Activated naive CD8-positive, alpha-beta T cell treated with anti-CD3 and anti-CD28 coated beads, Interleukin-2, amount 50 U/mL, for 24 hours (primary cell): ENCODE data around the gene DGCR2.

Experiments used
- ATAC-seq: fragments of 150-1000 bp; cut with Tn5 transposase; one replicate; pipeline ENCODE4 v1.10.0; 2021
- DNase-seq: peaks from one replicate; pipeline ENCODE4 v3.0.0; 2021
- H3K27ac Mint-ChIP-seq: one replicate; pipeline ENCODE4 v1.8.0; 2021; ENCODE audit warnings: mild to moderate bottlenecking, mixed read lengths
- H3K27me3 Mint-ChIP-seq: one replicate; pipeline ENCODE4 v1.8.0; 2021; ENCODE audit warnings: mixed read lengths
- H3K36me3 Mint-ChIP-seq: one replicate; pipeline ENCODE4 v1.8.0; 2021; ENCODE audit warnings: low read depth, mixed read lengths
- H3K4me1 Mint-ChIP-seq: one replicate; pipeline ENCODE4 v1.8.0; 2021; ENCODE audit warnings: mixed read lengths
- H3K4me3 Mint-ChIP-seq: one replicate; pipeline ENCODE4 v1.8.0; 2021; ENCODE audit warnings: mild to moderate bottlenecking, moderate library complexity, mixed read lengths
- H3K9me3 Mint-ChIP-seq: one replicate; pipeline ENCODE4 v1.8.0; 2021; ENCODE audit warnings: mixed read lengths

DGCR2 gene

DNA sequence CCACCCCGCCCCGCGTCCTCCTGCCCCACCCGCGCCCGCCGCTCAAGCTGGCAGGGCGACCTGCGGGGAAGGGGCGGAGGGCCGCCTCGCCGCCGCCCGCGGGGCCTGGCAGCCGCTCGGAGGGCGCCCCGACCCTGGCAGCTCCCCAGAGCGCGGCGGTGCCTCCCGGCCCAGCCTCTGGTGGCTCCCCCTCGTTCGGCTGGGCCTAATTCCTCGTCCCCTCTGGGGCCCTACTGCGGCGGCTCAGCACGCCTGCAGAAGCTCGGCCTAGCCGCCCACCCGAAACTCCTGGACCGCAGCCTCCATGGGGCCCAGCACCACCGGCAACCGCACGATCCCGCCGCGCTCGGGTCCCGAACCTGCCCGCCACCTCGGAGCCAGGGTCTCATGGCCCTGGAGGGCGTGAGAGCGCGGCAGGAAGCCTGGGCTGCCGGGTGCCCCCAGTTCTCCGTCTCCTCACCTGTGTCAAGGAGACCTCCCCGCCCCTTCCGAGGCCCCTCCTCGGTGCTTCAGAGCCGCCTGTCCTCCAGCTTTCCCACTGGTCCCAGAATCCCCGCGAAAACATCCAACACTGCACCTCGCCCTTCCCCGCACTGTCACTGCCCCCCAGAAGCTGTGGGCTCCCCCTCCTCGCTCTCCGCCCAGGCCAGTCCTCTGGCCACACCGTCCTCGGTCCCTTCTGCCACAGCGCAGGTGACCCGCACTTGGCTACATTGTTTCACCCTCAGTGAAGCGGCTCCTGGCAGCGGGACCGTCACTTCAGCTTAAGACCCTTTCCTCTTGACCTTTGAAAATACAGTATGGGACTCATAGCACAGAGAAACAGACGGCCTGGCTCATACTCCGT, 28.5 kb upstream of the DGCR2 start:
- DNase-seq (no peak), ATAC-seq (no peak)
- Mint-ChIP-seq H3K27ac (no peak overlapping the region), H3K36me3 (no peaks in the 10 kb centered on the region), H3K4me1 (peaks cover 7% of the 10 kb centered on the region), H3K9me3 (no peaks in the 10 kb centered on the region), H3K27me3 (peaks cover 55% of the 10 kb centered on the region), H3K4me3 (no peak overlapping the region)

DNA sequence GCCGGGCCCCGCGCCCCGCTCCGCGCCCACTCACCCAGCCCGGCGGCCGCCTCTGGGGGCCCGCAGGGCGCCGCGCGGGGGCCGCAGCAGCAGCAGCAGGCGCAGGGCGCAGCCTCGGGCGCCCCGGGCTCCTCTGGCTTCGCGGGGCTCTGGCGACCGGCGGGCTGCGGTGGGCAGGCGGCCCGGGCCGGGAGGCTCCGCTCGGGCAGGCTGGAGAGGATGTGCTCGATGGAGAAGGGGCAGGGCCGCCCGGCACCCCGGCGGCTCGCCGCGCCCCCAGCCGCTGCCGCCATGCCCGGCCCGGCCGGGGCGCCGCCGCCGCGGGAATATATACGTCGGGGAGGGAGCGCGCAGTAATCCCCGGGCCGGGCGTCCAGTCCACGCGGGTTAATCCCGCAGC, 27.8 kb upstream of the DGCR2 start, which contains the start of gene GSC2:
Gene GSC2, minus strand, starts transcription at position 302 of the 400 bp plus-strand sequence. Its CDS starts 9 bp downstream, at position 293.
- ATAC-seq (no peak), DNase-seq (no peak)
- Mint-ChIP-seq H3K9me3 (no peaks in the 10 kb centered on the region), H3K4me1 (peaks cover 7% of the 10 kb centered on the region), H3K27me3 (peaks cover 54% of the 10 kb centered on the region), H3K4me3 (no peak within 1 kb of the TSS), H3K27ac (no peak within 1 kb of the TSS), H3K36me3 (no peaks in the 10 kb centered on the region)

DNA sequence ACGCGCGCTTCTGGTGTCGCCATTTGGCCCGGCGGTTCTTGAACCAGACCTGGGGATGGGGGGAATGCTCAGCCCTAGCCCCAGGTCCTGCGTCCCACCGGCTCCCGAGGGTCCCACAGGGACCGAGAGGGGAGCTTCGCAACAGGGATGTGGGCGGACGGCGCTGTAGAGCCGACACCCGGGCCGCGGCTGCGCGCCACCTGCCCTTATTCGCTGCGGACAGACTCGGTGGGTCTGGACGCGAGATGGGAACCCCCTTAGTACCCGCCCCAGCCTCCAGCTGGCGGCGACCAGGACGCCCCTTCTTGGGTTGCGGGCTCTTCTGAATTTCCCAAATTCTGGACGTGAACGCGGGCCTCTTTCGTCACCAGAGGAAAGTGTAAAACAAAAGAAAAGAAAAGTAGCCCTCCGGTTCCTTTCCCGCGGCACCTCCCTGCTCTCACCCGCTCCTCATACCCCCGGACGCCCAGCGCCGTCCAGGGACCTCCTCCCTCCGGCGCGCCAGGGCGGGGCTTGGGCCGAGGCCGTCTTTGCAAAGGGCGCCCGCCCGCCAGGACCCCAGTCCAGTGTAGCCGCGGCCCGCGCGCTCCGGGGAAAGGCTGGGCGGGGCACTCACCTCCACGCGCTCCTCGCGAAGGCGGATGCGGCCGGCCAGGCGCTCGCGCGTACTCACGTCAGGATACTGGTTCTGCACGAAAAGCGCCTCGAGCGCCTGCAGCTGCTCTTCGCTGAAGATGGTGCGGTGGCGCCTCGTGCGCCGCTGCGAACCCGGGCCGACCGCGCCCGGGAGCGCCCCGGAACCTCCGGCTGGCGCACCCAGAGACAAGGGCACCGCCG, 27.1 kb upstream of the DGCR2 start:
- Mint-ChIP-seq H3K27me3 (peaks cover 49% of the 10 kb centered on the region), H3K27ac (no peak overlapping the region), H3K4me3 (no peak overlapping the region), H3K36me3 (no peaks in the 10 kb centered on the region), H3K9me3 (no peaks in the 10 kb centered on the region), H3K4me1 (peaks cover 12% of the 10 kb centered on the region)
- no peak for DNase-seq
- no peak for ATAC-seq

DNA sequence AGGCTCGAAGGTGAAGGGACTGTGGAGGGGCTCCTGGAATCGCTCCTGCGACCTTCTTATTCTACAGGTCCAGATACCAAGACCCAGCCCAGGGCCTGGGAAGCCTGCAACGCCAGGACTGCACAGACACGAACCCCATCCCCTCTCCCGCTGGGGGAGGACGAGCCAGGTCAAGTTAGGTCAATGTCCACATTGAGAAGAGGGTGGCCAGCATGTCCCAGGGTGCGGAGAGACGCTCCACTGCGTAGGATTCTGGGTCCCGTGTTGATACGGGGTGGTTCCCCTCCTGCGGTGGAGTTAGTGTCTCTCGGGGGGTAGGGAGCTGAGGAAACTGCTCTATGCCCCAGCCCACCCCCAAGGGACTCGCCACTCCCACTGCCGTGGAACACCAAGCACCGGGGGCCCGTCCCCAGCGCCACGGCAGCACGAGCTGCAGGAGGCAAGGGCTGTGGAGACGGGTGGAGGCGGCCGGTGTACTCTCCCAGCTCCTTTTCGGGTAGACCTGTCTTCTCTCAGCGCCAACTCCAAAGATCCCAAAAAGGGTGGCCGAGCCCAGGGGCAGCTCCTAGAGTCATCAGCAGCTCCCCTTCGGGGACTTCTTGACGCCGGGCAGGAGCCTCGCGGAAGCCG, 26.3 kb upstream of the DGCR2 start:
- DNase-seq (no peak), ATAC-seq (no peak)
- H3K4me3 Mint-ChIP-seq = no peak overlapping the region
- peaks cover 2% of the 10 kb centered on the region for H3K36me3 Mint-ChIP-seq
- no peaks in the 10 kb centered on the region for H3K9me3 Mint-ChIP-seq
- peaks cover 45% of the 10 kb centered on the region for H3K27me3 Mint-ChIP-seq
- H3K4me1 Mint-ChIP-seq = peaks cover 18% of the 10 kb centered on the region
- H3K27ac Mint-ChIP-seq = no peak overlapping the region

DNA sequence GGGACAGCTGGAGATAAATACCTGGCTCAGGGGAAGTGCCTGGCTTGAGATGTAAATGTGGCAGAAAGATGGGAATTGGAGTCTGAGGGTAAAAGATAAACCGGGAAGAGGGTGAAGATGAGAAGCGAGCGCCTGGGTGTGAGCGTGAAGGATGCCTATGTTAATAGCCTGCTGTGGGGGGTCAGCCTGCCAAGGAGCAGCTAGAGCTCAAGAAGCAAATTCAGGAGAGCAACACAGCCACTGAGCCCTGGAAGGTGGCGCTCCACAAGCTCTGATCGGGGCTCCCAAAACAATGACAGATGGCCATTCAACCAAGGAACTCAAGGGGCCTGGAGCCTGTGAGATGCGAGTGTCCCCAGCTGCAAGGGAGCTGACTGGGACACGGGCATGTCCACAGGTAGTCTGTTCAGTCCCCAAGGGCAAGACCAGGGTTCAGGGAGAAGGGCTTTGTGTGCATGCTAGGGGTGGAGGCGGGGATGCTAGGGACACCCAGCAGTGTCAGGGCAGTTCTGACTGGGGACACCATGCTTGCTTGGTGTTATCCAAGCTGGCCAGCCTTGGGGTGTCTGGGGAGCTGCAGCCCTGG, 25.1 kb upstream of the DGCR2 start:
- Mint-ChIP-seq H3K9me3 (no peaks in the 10 kb centered on the region), H3K36me3 (peaks cover 2% of the 10 kb centered on the region), H3K27me3 (peaks cover 36% of the 10 kb centered on the region), H3K4me1 (peaks cover 23% of the 10 kb centered on the region), H3K27ac (no peak overlapping the region), H3K4me3 (no peak overlapping the region)
- no peak for ATAC-seq
- no peak for DNase-seq

DNA sequence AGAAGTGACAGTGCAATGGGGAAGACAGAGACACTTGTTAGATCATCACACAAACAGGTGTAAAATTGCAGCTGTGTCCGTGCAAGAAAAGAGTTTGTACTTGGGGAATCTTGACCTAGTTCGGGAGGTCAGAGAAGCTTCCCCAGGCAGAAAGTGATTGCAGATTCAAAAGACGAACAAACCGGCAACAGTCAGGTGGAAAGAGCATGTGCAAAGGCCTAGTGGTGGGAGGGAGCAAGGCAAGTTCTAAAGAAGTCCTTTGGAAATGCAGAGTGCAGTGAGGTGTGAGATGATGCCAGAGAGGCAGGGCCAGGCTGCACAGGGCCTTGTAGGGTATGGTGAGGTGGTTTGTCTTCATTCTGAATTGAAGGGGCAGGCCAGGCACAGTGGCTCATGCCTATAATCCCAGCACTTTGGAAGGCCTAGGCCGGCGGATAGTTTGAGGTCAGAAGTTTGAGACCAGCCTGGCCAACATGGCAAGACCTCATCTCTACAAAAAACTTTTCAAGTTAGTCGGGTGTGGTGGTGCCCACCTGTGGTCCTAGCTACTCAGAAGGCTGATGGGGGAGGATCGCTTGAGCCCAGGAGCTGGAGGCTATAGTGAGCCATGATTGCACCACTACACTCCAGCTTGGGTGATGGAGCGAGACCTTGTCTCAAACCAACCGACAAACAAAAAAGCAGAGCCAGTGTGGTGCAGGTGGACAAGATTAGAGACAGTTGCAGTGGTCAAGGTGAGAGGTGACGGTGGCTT, 24.2 kb upstream of the DGCR2 start:
- DNase-seq (no peak), ATAC-seq (no peak)
- peaks cover 3% of the 10 kb centered on the region for H3K36me3 Mint-ChIP-seq
- H3K27ac Mint-ChIP-seq = no peak overlapping the region
- peaks cover 23% of the 10 kb centered on the region for H3K4me1 Mint-ChIP-seq
- H3K9me3 Mint-ChIP-seq = no peaks in the 10 kb centered on the region
- peaks cover 28% of the 10 kb centered on the region for H3K27me3 Mint-ChIP-seq
- no peak overlapping the region for H3K4me3 Mint-ChIP-seq

DNA sequence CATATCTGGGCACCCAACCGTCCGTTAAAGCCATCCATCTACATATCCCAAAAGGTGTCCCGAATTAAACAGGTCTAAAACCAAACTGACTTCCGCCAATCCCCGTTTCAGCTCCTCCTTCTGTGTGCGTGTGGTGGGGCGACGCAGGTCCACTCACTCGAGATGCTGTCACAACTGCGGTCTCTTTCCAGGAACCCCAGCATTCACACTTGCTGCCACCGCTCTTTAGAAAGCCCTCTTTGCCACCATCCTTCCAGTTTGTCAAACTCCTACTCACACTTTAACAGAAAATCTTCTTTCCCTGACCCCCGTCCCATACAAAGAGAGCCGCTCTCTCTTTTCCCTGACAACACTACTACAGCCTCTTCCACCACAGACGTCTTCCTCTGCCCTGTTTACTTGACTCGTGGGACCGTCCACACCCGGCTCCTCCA, 21.8 kb upstream of the DGCR2 start:
- peak overlapping the region; percentile 86 for H3K27ac Mint-ChIP-seq
- DNase-seq = peak; percentile 43
- no peak for ATAC-seq
- peaks cover 16% of the 10 kb centered on the region for H3K4me1 Mint-ChIP-seq
- peak overlapping the region; percentile 95 for H3K4me3 Mint-ChIP-seq
- peaks cover 9% of the 10 kb centered on the region for H3K36me3 Mint-ChIP-seq
- H3K9me3 Mint-ChIP-seq = no peaks in the 10 kb centered on the region
- H3K27me3 Mint-ChIP-seq = peaks cover 18% of the 10 kb centered on the region

DNA sequence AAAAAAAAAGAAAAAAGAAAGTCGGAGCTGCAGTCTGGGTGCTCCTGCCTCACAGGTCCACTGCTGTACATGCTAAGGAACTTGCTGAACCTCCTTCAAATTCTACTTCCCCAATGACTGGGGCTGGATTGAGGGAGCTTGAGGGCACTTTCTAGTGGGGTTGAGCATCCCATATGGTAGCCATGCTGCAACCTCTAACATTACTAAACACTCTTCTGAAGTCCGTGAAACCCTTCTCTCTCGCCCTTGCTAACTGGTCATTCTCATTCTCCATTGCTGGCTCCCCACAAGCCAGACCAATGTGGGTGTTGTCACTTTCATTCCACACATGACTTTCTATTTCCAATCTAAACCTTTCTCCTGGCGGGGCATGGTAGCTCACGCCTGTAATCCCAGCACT, 21.0 kb upstream of the DGCR2 start:
- Mint-ChIP-seq H3K27me3 (peaks cover 13% of the 10 kb centered on the region), H3K4me1 (peaks cover 16% of the 10 kb centered on the region), H3K4me3 (peak overlapping the region; percentile 95), H3K9me3 (no peaks in the 10 kb centered on the region), H3K27ac (no peak overlapping the region), H3K36me3 (peaks cover 9% of the 10 kb centered on the region)
- DNase-seq (no peak), ATAC-seq (no peak)

DNA sequence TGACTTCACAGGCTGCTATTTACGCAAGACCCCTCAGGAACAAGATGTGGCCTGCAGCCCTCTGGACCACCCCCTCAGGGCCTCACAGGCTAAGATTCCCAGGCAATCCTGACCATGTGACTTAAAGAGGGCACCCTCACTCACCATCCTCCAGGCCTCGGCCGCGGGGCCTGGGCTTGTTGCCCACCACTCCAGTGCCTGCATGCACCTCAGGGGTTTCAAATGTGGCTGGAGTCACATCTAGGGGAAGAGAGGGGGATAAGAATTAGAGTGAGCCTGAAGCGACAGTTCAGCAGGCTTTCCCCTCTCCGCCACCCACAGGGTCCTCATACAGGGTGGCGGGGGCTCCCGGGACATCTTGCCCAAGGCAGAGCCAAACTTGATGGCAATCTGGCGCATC, 20.2 kb upstream of the DGCR2 start:
- H3K36me3 Mint-ChIP-seq = peaks cover 9% of the 10 kb centered on the region
- no peak for ATAC-seq

DNA sequence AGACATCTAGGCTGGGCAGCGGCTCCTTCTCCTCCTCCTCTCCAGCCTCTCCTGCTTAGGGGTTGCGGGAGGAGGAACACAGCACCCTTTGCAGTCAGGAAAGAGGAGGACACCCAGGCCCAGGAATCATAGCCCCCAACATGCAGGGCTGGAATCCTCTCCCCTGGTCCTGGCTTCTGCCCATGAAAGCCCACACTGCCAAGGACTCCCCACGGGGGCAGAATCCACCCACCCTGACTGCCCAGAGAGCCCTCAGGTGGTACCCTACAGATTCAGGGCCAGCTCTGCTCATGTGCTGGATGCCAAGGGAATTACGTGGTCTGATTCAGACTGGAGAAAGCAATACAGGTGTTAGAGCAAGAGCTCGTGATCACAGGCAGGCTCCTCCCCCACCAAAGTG, 17.8 kb upstream of the DGCR2 start:
- no peaks in the 10 kb centered on the region for H3K9me3 Mint-ChIP-seq
- H3K4me1 Mint-ChIP-seq = peaks cover 16% of the 10 kb centered on the region
- no peaks in the 10 kb centered on the region for H3K27me3 Mint-ChIP-seq
- peaks cover 21% of the 10 kb centered on the region for H3K36me3 Mint-ChIP-seq
- DNase-seq (no peak), ATAC-seq (no peak)
- no peak overlapping the region for H3K4me3 Mint-ChIP-seq
- H3K27ac Mint-ChIP-seq = no peak overlapping the region

More for the DNA sequence above, 20.2 kb upstream of the DGCR2 start:
- Mint-ChIP-seq H3K27me3 (peaks cover 5% of the 10 kb centered on the region), H3K4me3 (no peak overlapping the region), H3K9me3 (no peaks in the 10 kb centered on the region), H3K27ac (no peak overlapping the region), H3K4me1 (peaks cover 16% of the 10 kb centered on the region)
- no peak for DNase-seq

DNA sequence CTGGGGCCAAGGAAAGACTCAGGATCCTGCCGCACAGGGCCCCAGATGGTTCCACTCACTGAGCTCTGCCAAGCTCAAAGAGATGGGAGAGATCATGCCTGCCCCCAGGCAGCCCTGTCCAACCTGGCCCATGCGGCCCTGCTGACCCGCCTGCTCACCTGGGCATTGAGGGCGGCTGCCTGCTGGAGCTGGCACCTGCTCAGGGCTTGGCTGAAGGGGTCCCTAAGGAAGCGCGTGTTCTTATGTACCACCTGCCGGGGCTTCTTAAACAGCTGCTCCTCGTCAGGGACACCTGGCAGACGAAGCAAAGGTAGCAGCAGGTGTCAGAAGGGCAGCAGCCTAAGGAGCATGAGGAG, 16.8 kb upstream of the DGCR2 start:
- Mint-ChIP-seq H3K36me3 (peaks cover 22% of the 10 kb centered on the region), H3K4me1 (peaks cover 9% of the 10 kb centered on the region), H3K27ac (no peak overlapping the region), H3K9me3 (no peaks in the 10 kb centered on the region), H3K27me3 (no peaks in the 10 kb centered on the region), H3K4me3 (no peak overlapping the region)
- ATAC-seq (no peak), DNase-seq (no peak)

DNA sequence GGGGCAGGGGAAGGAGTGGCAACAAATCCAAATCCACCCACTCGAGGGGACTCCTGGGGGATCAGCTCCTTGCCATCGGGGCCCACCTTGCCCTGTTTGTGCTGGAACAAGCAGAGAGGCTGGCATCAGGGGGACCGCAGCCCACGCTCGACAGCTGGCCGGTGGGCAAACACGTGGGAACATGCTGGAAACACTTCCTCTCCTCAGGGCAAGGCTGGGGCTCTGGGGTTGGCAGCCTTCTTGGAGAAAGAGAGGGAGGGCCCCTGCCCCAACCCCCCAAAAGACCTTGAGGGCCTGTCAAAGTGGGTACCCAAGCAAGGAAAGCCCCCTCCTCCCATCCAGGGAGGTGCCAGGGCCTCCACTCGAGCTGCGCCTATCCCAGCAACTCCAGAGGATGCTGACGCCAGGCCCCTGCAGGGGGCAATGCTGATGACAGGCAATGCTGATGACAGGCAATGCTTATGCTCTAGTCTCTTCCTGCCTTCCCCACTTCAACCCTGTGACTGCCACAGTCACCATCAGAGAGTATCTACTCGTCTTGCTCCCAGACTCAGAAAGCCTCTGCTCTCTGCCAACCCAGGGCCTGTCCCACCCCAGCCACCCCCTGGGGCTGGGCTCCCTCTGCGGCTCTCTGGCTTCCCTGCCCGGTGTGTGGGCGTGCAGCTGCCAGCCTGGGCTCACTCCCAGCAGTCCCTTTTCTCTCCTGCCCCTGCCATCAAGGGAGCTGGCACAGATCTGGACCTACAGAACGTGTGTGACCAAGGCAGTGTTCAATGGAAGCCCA, 16.2 kb upstream of the DGCR2 start:
- DNase-seq (no peak), ATAC-seq (no peak)
- Mint-ChIP-seq H3K4me1 (peaks cover 4% of the 10 kb centered on the region), H3K36me3 (peaks cover 20% of the 10 kb centered on the region), H3K9me3 (no peaks in the 10 kb centered on the region), H3K27me3 (no peaks in the 10 kb centered on the region), H3K27ac (no peak overlapping the region), H3K4me3 (no peak overlapping the region)
